ENCODE measurements around the gene SLC2A14. TPM values are rescaled to one million over a fixed set of nuclear protein-coding genes. Genes with fewer than 3 reads are reported as not detected.
"Not testable (repeated sequence)": the region's sequence is repeated elsewhere in the genome, so short reads cannot be mapped to it uniquely, and the experiment has no call there.

The SLC2A14 gene
- total RNA-seq, 2 experiments from 2014 or later: 0.45 to 0.52 TPM

GRCh38 chr12:7787574-7788293 lies 85.0 kb downstream of the SLC2A14 start:
- Histone ChIP-seq H3K9me3 (ENCODE audit: control insufficient read depth in 1 of 2, insufficient read depth in 1 of 2, low read length in 2 of 2) (no peaks in the 10 kb centered on the region), H3K36me3 (ENCODE audit: insufficient read depth, low read length) (no peaks in the 10 kb centered on the region), H3K27ac (ENCODE audit: low read depth in 1 of 2, low read length in 2 of 2) (no peak overlapping the region), H3K4me3 (ENCODE audit: low read length) (no peak overlapping the region), H3K4me1 (ENCODE audit: insufficient read depth, low read length) (no peaks in the 10 kb centered on the region), H3K27me3 (ENCODE audit: control insufficient read depth in 1 of 2, insufficient read depth in 2 of 2, low read length in 2 of 2) (peaks cover 0 to 2% of the 10 kb centered on the region in 2 experiments)
- no peaks in the 10 kb centered on the region for H3K36me3 Mint-ChIP-seq (ENCODE audit: low read depth)
- H3K4me1 Mint-ChIP-seq (ENCODE audit: low read depth): no peaks in the 10 kb centered on the region
- TF ChIP-seq CTCF (IDR thresholded peaks at IDR 0.05): no peak
- no peak for ATAC-seq (ENCODE audit: poor library complexity)
- peaks cover 31% of the 10 kb centered on the region for H3K27me3 Mint-ChIP-seq
- CTCF ChIA-PET: no interaction called here
- no peak for DNase-seq
- no peak overlapping the region for H3K4me3 Mint-ChIP-seq
- POLR2A ChIA-PET: no interaction called here
- H3K27ac Mint-ChIP-seq: no peak overlapping the region
- intact Hi-C loops (cut with DNase I, micrococcal nuclease): no loop called here
- H3K9me3 Mint-ChIP-seq: no peaks in the 10 kb centered on the region

GRCh38 chr12:7784701-7785100 lies 88.0 kb downstream of the SLC2A14 start:
- no peak for ATAC-seq (ENCODE audit: poor library complexity)
- Mint-ChIP-seq H3K27me3 (peaks cover 21% of the 10 kb centered on the region), H3K36me3 (ENCODE audit: low read depth) (no peaks in the 10 kb centered on the region), H3K27ac (no peak overlapping the region), H3K9me3 (no peaks in the 10 kb centered on the region), H3K4me1 (ENCODE audit: low read depth) (no peaks in the 10 kb centered on the region), H3K4me3 (no peak overlapping the region)
- ChIA-PET CTCF (no interaction called here), POLR2A (no interaction called here)
- no peaks in the 10 kb centered on the region for H3K4me1 ChIP-seq (ENCODE audit: insufficient read depth, low read length)
- no peaks in the 10 kb centered on the region for H3K9me3 ChIP-seq (ENCODE audit: control insufficient read depth in 1 of 2, insufficient read depth in 1 of 2, low read length in 2 of 2)
- intact Hi-C loops (cut with DNase I, micrococcal nuclease): no loop called here
- TF ChIP-seq CTCF (IDR thresholded peaks at IDR 0.05): no peak
- no peak for DNase-seq
- H3K27me3 ChIP-seq (ENCODE audit: control insufficient read depth in 1 of 2, insufficient read depth in 2 of 2, low read length in 2 of 2): peaks cover 0 to 2% of the 10 kb centered on the region in 2 experiments
- H3K27ac ChIP-seq (ENCODE audit: low read depth in 1 of 2, low read length in 2 of 2): no peak overlapping the region
- H3K36me3 ChIP-seq (ENCODE audit: insufficient read depth, low read length): no peaks in the 10 kb centered on the region
- H3K4me3 ChIP-seq (ENCODE audit: low read length): no peak overlapping the region

GRCh38 chr12:7783433-7783832 lies 89.3 kb downstream of the SLC2A14 start:
- H3K9me3 Mint-ChIP-seq; intact Hi-C loops (cut with DNase I, micrococcal nuclease); H3K9me3 ChIP-seq (ENCODE audit: control insufficient read depth in 1 of 2, insufficient read depth in 1 of 2, low read length in 2 of 2); H3K4me1 Mint-ChIP-seq (ENCODE audit: low read depth); H3K27me3 ChIP-seq (ENCODE audit: control insufficient read depth in 1 of 2, insufficient read depth in 2 of 2, low read length in 2 of 2); ATAC-seq (ENCODE audit: poor library complexity); H3K36me3 ChIP-seq (ENCODE audit: insufficient read depth, low read length); H3K4me3 ChIP-seq (ENCODE audit: low read length); DNase-seq; POLR2A ChIA-PET; H3K27ac Mint-ChIP-seq; H3K4me3 Mint-ChIP-seq; CTCF ChIA-PET; H3K4me1 ChIP-seq (ENCODE audit: insufficient read depth, low read length); H3K27ac ChIP-seq (ENCODE audit: low read depth in 1 of 2, low read length in 2 of 2); H3K36me3 Mint-ChIP-seq (ENCODE audit: low read depth): not testable (repeated sequence)
- H3K27me3 Mint-ChIP-seq: peaks cover 17% of the 10 kb centered on the region

GRCh38 chr12:7782055-7782454 lies 90.7 kb downstream of the SLC2A14 start:
- Histone ChIP-seq H3K4me3 (ENCODE audit: low read length) (no peak overlapping the region), H3K27ac (ENCODE audit: low read depth in 1 of 2, low read length in 2 of 2) (no peak overlapping the region), H3K36me3 (ENCODE audit: insufficient read depth, low read length) (no peaks in the 10 kb centered on the region), H3K9me3 (ENCODE audit: control insufficient read depth in 1 of 2, insufficient read depth in 1 of 2, low read length in 2 of 2) (no peaks in the 10 kb centered on the region), H3K27me3 (ENCODE audit: control insufficient read depth in 1 of 2, insufficient read depth in 2 of 2, low read length in 2 of 2) (no peaks in the 10 kb centered on the region), H3K4me1 (ENCODE audit: insufficient read depth, low read length) (no peaks in the 10 kb centered on the region)
- Mint-ChIP-seq H3K4me3 (no peak overlapping the region), H3K27ac (no peak overlapping the region), H3K27me3 (peaks cover 5% of the 10 kb centered on the region), H3K36me3 (ENCODE audit: low read depth) (no peaks in the 10 kb centered on the region), H3K4me1 (ENCODE audit: low read depth) (no peaks in the 10 kb centered on the region), H3K9me3 (no peaks in the 10 kb centered on the region)
- no peak for ATAC-seq (ENCODE audit: poor library complexity)
- no peak for DNase-seq
- intact Hi-C loops (cut with DNase I, micrococcal nuclease): no loop called here
- ChIA-PET CTCF (no interaction called here), POLR2A (no interaction called here)
- no peak for TF ChIP-seq CTCF (IDR thresholded peaks at IDR 0.05)
